Measurements from ENCODE around the gene ANKS1B. TPM values are rescaled to one million over a fixed set of nuclear protein-coding genes. Genes with fewer than 3 reads are reported as not detected.

ANKS1B gene
- polyA plus RNA-seq, 3 donors, result 4.2 to 5.4 (median 4.8) TPM

Other genes starting within 250 kb of the ANKS1B start
- gene BLTP3B, start 157.9 kb upstream of the ANKS1B start, polyA plus RNA-seq (ENCODE audit: insufficient read length in 3 of 3), result 10 to 100 TPM; 20.2 to 20.4 (median 20.4) TPM
- 10 to 100 TPM; 32.6 to 37.5 (median 34.5) TPM for gene ACTR6, start 215.9 kb upstream of the ANKS1B start, polyA plus RNA-seq (ENCODE audit: insufficient read length in 3 of 3)

All from renal pelvis (tissue), 3 donors.